HepG2 (cell line): ENCODE measurements around the gene BAHCC1. TPM values are rescaled to one million over a fixed set of nuclear protein-coding genes. Genes with fewer than 3 reads are reported as not detected.

Experiments
- GABPB1 ChIP-seq: IDR thresholded peaks from 2 replicates; pipeline ENCODE4 v1.6.1; 2016; ENCODE audit warnings: mild to moderate bottlenecking, missing genetic modification reagents, moderate library complexity, missing compliant biosample characterization
- HMG20A ChIP-seq: IDR thresholded peaks from 2 replicates; pipeline ENCODE4 v1.6.1; 2016; ENCODE audit warnings: borderline replicate concordance
- IRX3 ChIP-seq: sonication (generic); formaldehyde crosslinking; IDR thresholded peaks from 2 replicates; pipeline ENCODE4 v1.8.1; 2023; ENCODE audit warnings: mild to moderate bottlenecking, low read depth, missing genetic modification reagents, borderline replicate concordance
- MED13 ChIP-seq: sonication (generic); formaldehyde crosslinking; IDR thresholded peaks from 2 replicates; pipeline ENCODE4 v1.5.0; 2020; ENCODE audit warnings: missing genetic modification reagents
- MEF2D ChIP-seq: sonication (generic); formaldehyde crosslinking; IDR thresholded peaks from 2 replicates; pipeline ENCODE4 v1.5.1; 2020; ENCODE audit warnings: mild to moderate bottlenecking, missing genetic modification reagents
- NCOA1 ChIP-seq: sonication (generic); formaldehyde crosslinking; IDR thresholded peaks from 2 replicates; pipeline ENCODE4 v1.9.0; 2021; ENCODE audit warnings: missing genetic modification reagents
- RAD51 ChIP-seq: fragments of 450-650 bp; IDR thresholded peaks from 2 replicates; pipeline ENCODE4 v1.6.1; 2016; ENCODE audit warnings: borderline replicate concordance
- SOX13 ChIP-seq, 3 experiments: fragments of 450-650 bp in 1 of 3; sonication (generic) in 1 of 3; formaldehyde crosslinking in 1 of 3; IDR thresholded peaks in 2 of 3; conservative IDR thresholded peaks in 1 of 3; 2 replicates each; pipeline versions ENCODE4 v1.5.0 to v1.6.1; 2016 to 2020; ENCODE audit warnings: antibody characterized with exemption in 1 of 3, mild to moderate bottlenecking in 1 of 3, missing compliant biosample characterization in 1 of 3, missing genetic modification reagents in 1 of 3, moderate library complexity in 1 of 3
- ZBTB49 ChIP-seq: sonication (generic); formaldehyde crosslinking; IDR thresholded peaks from 2 replicates; pipeline ENCODE4 v1.4.0; 2020; ENCODE audit warnings: missing genetic modification reagents, borderline replicate concordance
- ZFY ChIP-seq: sonication (generic); formaldehyde crosslinking; IDR thresholded peaks from 2 replicates; pipeline ENCODE4 v1.4.0; 2020; ENCODE audit warnings: missing genetic modification reagents
- ZNF136 ChIP-seq: sonication (generic); formaldehyde crosslinking; IDR thresholded peaks from 2 replicates; pipeline ENCODE4 v1.8.1; 2022; ENCODE audit warnings: low read depth, mild to moderate bottlenecking, moderate library complexity, missing genetic modification reagents
- ZNF333 ChIP-seq: sonication (generic); formaldehyde crosslinking; IDR thresholded peaks from 2 replicates; pipeline ENCODE4 v1.4.0; 2020; ENCODE audit warnings: mild to moderate bottlenecking, missing genetic modification reagents, borderline replicate concordance
- ZNF710 ChIP-seq: sonication (generic); formaldehyde crosslinking; IDR thresholded peaks from 2 replicates; pipeline ENCODE4 v1.5.0; 2020; ENCODE audit warnings: mild to moderate bottlenecking, missing genetic modification reagents, borderline replicate concordance
- polyA plus RNA-seq, 8 experiments: library from polyadenylated mRNA; depleted of rRNA in 3 of 8; stranded (reverse) in 7 of 8; unstranded in 1 of 8; fragments of >200 nt; fragmentation: Illumina TruSeq in 4 of 8; extraction: Trizol in 4 of 8; gene quantifications; 2 replicates each; pipeline versions ENCODE4 v1.2.1 to v1.2.3, GENCODE V29; 2011 to 2016; ENCODE audit warnings: low read depth in 4 of 8, missing spikeins in 1 of 8, mixed read lengths in 1 of 8; ENCODE audit not compliant: insufficient read depth in 1 of 8
- total RNA-seq, 5 experiments: library from RNA; depleted of rRNA; stranded (reverse); fragments of >200 nt; fragmentation: Illumina TruSeq; extraction: Trizol; gene quantifications; 2 replicates each; pipeline ENCODE4 v1.2.3, GENCODE V29; 2016; ENCODE audit warnings: low read depth in 1 of 5
- TF ChIP-seq, protein P1 (sequence below): IDR thresholded peaks from 2 replicates; pipeline ENCODE4 v1.6.1; 2016; ENCODE audit warnings: missing compliant biosample characterization, missing genetic modification reagents, borderline replicate concordance
- TF ChIP-seq, protein P2 (sequence below): sonication (generic); formaldehyde crosslinking; IDR thresholded peaks from 2 replicates; pipeline ENCODE4 v1.4.0; 2020; ENCODE audit warnings: missing genetic modification reagents
- TF ChIP-seq, protein P3 (sequence below): sonication (generic); formaldehyde crosslinking; IDR thresholded peaks from 2 replicates; pipeline ENCODE4 v1.4.0; 2020; ENCODE audit warnings: missing genetic modification reagents

BAHCC1 gene
- total and polyA plus RNA-seq, 2 of the 13 experiments (the other 11 are each of a cell fraction or from before 2014, with no cell fraction given) = 1.4 to 1.7 TPM

DNA sequence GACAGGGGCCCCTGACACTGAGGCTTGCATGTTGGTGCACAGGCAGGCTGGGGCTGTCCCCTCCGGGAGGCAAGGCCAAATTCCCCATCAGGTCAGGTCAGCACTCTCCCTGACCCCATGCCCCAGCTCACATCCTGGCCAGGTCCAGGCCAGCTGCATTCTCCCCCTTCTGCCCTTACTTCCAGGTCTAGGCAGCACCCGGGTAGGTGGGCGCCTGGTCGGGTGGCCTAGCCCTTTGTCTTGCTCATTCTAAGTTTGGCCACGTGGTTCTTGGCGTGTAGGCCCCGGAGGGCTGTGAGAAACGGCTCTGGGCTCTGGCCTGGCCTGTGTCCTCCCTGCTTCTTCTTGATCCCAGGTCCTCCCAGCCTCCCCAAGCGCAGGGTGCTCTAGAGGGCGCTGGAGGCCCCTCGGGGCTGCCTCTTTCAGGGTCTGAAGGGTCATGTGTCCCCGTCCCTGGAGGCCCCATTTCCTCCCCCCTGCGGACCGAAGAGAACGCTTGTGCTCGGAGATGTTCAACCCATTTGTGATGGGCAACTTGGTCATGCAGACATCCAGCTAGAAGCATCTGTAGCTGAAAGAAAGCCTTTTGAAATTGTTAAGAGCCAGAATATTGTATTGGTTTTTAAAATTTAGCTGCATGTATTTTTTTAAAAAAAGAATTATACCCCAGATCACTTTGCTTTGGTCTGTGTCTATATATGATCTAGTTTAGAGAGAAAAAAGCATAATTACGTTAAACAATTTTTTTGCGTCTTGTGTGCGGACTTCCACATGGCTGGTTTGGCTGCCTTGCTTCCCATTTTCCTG is 6.7 kb downstream of the BAHCC1 start (continued):
- TF ChIP-seq, protein P1, sequence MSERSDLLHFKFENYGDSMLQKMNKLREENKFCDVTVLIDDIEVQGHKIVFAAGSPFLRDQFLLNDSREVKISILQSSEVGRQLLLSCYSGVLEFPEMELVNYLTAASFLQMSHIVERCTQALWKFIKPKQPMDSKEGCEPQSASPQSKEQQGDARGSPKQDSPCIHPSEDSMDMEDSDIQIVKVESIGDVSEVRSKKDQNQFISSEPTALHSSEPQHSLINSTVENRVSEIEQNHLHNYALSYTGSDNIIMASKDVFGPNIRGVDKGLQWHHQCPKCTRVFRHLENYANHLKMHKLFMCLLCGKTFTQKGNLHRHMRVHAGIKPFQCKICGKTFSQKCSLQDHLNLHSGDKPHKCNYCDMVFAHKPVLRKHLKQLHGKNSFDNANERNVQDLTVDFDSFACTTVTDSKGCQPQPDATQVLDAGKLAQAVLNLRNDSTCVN (CRISPR knock-in tag) = no peak
- TF ChIP-seq ZNF710 (CRISPR knock-in tag) (peak; percentile 34; the same call in 1 of the 2 replicates), SOX13 (IDR thresholded peaks at IDR 0.05) (0 out of 2 replicates have a peak, but pooled peaks have one; percentile 18), SOX13 (CRISPR knock-in tag; conservative IDR thresholded peaks at IDR 0.05 in 1 of 2, IDR thresholded peaks at IDR 0.05 in 1 of 2) (no peak), RAD51 (no peak), ZNF136 (CRISPR knock-in tag) (no peak), ZBTB49 (CRISPR knock-in tag) (no peak), ZFY (CRISPR knock-in tag) (peak; percentile 14; the same call in 1 of the 2 replicates), IRX3 (CRISPR knock-in tag) (no peak), NCOA1 (CRISPR knock-in tag) (no peak), GABPB1 (CRISPR knock-in tag) (peak; percentile 17; the same call in 1 of the 2 replicates), MED13 (no peak), HMG20A (CRISPR knock-in tag) (no peak), MEF2D (CRISPR knock-in tag) (no peak), ZNF333 (CRISPR knock-in tag) (no peak)
- TF ChIP-seq, protein P2, sequence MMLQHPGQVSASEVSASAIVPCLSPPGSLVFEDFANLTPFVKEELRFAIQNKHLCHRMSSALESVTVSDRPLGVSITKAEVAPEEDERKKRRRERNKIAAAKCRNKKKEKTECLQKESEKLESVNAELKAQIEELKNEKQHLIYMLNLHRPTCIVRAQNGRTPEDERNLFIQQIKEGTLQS (CRISPR knock-in tag) = no peak
- TF ChIP-seq, protein P3, sequence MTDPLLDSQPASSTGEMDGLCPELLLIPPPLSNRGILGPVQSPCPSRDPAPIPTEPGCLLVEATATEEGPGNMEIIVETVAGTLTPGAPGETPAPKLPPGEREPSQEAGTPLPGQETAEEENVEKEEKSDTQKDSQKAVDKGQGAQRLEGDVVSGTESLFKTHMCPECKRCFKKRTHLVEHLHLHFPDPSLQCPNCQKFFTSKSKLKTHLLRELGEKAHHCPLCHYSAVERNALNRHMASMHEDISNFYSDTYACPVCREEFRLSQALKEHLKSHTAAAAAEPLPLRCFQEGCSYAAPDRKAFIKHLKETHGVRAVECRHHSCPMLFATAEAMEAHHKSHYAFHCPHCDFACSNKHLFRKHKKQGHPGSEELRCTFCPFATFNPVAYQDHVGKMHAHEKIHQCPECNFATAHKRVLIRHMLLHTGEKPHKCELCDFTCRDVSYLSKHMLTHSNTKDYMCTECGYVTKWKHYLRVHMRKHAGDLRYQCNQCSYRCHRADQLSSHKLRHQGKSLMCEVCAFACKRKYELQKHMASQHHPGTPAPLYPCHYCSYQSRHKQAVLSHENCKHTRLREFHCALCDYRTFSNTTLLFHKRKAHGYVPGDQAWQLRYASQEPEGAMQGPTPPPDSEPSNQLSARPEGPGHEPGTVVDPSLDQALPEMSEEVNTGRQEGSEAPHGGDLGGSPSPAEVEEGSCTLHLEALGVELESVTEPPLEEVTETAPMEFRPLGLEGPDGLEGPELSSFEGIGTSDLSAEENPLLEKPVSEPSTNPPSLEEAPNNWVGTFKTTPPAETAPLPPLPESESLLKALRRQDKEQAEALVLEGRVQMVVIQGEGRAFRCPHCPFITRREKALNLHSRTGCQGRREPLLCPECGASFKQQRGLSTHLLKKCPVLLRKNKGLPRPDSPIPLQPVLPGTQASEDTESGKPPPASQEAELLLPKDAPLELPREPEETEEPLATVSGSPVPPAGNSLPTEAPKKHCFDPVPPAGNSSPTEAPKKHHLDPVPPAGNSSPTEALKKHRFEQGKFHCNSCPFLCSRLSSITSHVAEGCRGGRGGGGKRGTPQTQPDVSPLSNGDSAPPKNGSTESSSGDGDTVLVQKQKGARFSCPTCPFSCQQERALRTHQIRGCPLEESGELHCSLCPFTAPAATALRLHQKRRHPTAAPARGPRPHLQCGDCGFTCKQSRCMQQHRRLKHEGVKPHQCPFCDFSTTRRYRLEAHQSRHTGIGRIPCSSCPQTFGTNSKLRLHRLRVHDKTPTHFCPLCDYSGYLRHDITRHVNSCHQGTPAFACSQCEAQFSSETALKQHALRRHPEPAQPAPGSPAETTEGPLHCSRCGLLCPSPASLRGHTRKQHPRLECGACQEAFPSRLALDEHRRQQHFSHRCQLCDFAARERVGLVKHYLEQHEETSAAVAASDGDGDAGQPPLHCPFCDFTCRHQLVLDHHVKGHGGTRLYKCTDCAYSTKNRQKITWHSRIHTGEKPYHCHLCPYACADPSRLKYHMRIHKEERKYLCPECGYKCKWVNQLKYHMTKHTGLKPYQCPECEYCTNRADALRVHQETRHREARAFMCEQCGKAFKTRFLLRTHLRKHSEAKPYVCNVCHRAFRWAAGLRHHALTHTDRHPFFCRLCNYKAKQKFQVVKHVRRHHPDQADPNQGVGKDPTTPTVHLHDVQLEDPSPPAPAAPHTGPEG (CRISPR knock-in tag) = peak; percentile 74; the same call in 1 of the 2 replicates
